H1 (cell line): ENCODE measurements around the gene GRIN2C. TPM values are rescaled to one million over a fixed set of nuclear protein-coding genes. Genes with fewer than 3 reads are reported as not detected.

Source experiments
- CTCF ChIA-PET: fragments of 300-600 bp; sonication (Branson Sonifier 250); formaldehyde crosslinking; loops from one replicate; lab custom pipeline; 2021; ENCODE audit not compliant: partially characterized antibody; lab: Charles Lee
- POLR2A ChIA-PET: fragments of 300-600 bp; sonication (Branson Sonifier 250); formaldehyde crosslinking; loops from one replicate; lab custom pipeline; 2021; ENCODE audit warnings: inconsistent platforms; ENCODE audit not compliant: partially characterized antibody; lab: Charles Lee
- DNase-seq, 2 experiments: peaks; one replicate each; pipeline versions ENCODE4 v3.0.0 to v3.0.0-alpha.2; 2010 to 2022; ENCODE audit warnings: low spot score in 2 of 2, low read depth in 1 of 2, mixed read lengths in 1 of 2
- FAIRE-seq: peaks from 2 replicates; lab custom pipeline; 2011; peaks lifted over from hg19 to GRCh38; lab: Jason Lieb, UNC
- H2AFZ ChIP-seq: 2 replicates; pipeline ENCODE4 v1.8.1; 2012; ENCODE audit warnings: low read length, inconsistent platforms
- H2AK5ac ChIP-seq: 2 replicates; pipeline ENCODE4 v1.6.1; 2013; ENCODE audit warnings: low read depth, low read length
- H2BK120ac ChIP-seq: replicated peaks from 2 replicates; pipeline ENCODE3; 2013; ENCODE audit warnings: low read depth, low read length, inconsistent platforms
- H2BK12ac ChIP-seq: 2 replicates; pipeline ENCODE4 v1.6.1; 2013; ENCODE audit warnings: low read depth, low read length
- H2BK15ac ChIP-seq: 2 replicates; pipeline ENCODE4 v1.6.1; 2013; ENCODE audit warnings: low read length
- H2BK20ac ChIP-seq: 2 replicates; pipeline ENCODE4 v1.6.1; 2013; ENCODE audit warnings: low read length
- H2BK5ac ChIP-seq: 2 replicates; pipeline ENCODE4 v1.6.1; 2013; ENCODE audit warnings: low read depth, low read length
- H3K14ac ChIP-seq: 2 replicates; pipeline ENCODE4 v1.6.1; 2013; ENCODE audit warnings: inconsistent platforms; ENCODE audit not compliant: insufficient read length
- H3K18ac ChIP-seq: 2 replicates; pipeline ENCODE4 v1.6.1; 2013; ENCODE audit warnings: low read length; ENCODE audit errors: extremely low read depth
- H3K23ac ChIP-seq: 2 replicates; pipeline ENCODE4 v1.6.1; 2013; ENCODE audit warnings: inconsistent platforms; ENCODE audit not compliant: insufficient read length
- H3K23me2 ChIP-seq: 2 replicates; pipeline ENCODE4 v1.6.1; 2013; ENCODE audit warnings: low read depth, low read length
- H3K27ac ChIP-seq: 2 replicates; pipeline ENCODE4 v1.6.1; 2011; ENCODE audit warnings: low read depth, low read length, inconsistent platforms
- H3K27me3 ChIP-seq, 4 experiments: replicated peaks in 1 of 4; 1 replicate in 1 of 4; 2 replicates in 3 of 4; pipeline versions ENCODE4 v1.6.1 to v1.8.1; 2011 to 2013; ENCODE audit warnings: low read length in 3 of 4, mild to moderate bottlenecking in 3 of 4, inconsistent platforms in 2 of 4, mixed read lengths in 2 of 4, moderate library complexity in 1 of 4; ENCODE audit not compliant: control insufficient read depth in 3 of 4, insufficient read depth in 3 of 4; ENCODE audit errors: extremely low read depth in 1 of 4
- H3K36me3 ChIP-seq, 4 experiments: 2 replicates each; pipeline versions ENCODE4 v1.6.1 to v1.8.1; 2011 to 2013; ENCODE audit warnings: mild to moderate bottlenecking in 4 of 4, low read length in 3 of 4, moderate library complexity in 2 of 4, control low read depth in 1 of 4, inconsistent platforms in 1 of 4; ENCODE audit not compliant: insufficient read depth in 4 of 4, control insufficient read depth in 2 of 4
- H3K4ac ChIP-seq: replicated peaks from 2 replicates; pipeline ENCODE3; 2013; ENCODE audit warnings: low read length, low read depth, mixed read lengths, inconsistent platforms; ENCODE audit not compliant: insufficient read length
- H3K4me1 ChIP-seq, 4 experiments: replicated peaks in 1 of 4; 1 replicate in 1 of 4; 2 replicates in 3 of 4; pipeline versions ENCODE4 v1.6.1 to v1.8.1; 2011 to 2013; ENCODE audit warnings: low read length in 3 of 4, inconsistent platforms in 2 of 4, mixed read lengths in 1 of 4; ENCODE audit not compliant: insufficient read depth in 4 of 4, control insufficient read depth in 3 of 4
- H3K4me2 ChIP-seq, 2 experiments: 2 replicates each; pipeline versions ENCODE4 v1.6.1 to v1.8.1; 2011 to 2013; ENCODE audit warnings: low read depth in 2 of 2, low read length in 2 of 2, control low read depth in 1 of 2, inconsistent platforms in 1 of 2, mild to moderate bottlenecking in 1 of 2; ENCODE audit not compliant: insufficient read depth in 1 of 2
- H3K4me3 ChIP-seq, 4 experiments: fragments of 200-600, 300-600 bp in 1 of 4; sonication (generic), shearing (Covaris generic), sonication (Bioruptor Twin) in 1 of 4; 2 replicates each; pipeline versions ENCODE4 v1.5.1 to v1.8.1; 2011 to 2016; ENCODE audit warnings: low read length in 4 of 4, low read depth in 3 of 4, control low read depth in 2 of 4, inconsistent platforms in 2 of 4, mild to moderate bottlenecking in 2 of 4, mixed read lengths in 1 of 4, moderate library complexity in 1 of 4; ENCODE audit not compliant: insufficient read depth in 2 of 4; ENCODE audit errors: extremely low read depth in 1 of 4
- H3K56ac ChIP-seq: replicated peaks from 2 replicates; pipeline ENCODE3; 2013; ENCODE audit warnings: low read depth, mild to moderate bottlenecking, mixed read lengths, low read length, inconsistent platforms; ENCODE audit not compliant: insufficient read length
- H3K79me1 ChIP-seq: 2 replicates; pipeline ENCODE4 v1.6.1; 2013; ENCODE audit warnings: low read depth, low read length, control low read depth
- H3K79me2 ChIP-seq, 2 experiments: 2 replicates each; pipeline versions ENCODE4 v1.6.1 to v1.8.1; 2012 to 2013; ENCODE audit warnings: low read length in 2 of 2, mild to moderate bottlenecking in 2 of 2, inconsistent platforms in 1 of 2; ENCODE audit not compliant: insufficient read depth in 2 of 2, control insufficient read depth in 1 of 2
- H3K9ac ChIP-seq, 4 experiments: replicated peaks in 1 of 4; 1 replicate in 1 of 4; 2 replicates in 3 of 4; pipeline versions ENCODE4 v1.6.1 to v1.8.1; 2011 to 2013; ENCODE audit warnings: low read depth in 3 of 4, low read length in 3 of 4, control low read depth in 2 of 4, mild to moderate bottlenecking in 2 of 4, moderate library complexity in 2 of 4, inconsistent platforms in 1 of 4; ENCODE audit errors: extremely low read depth in 1 of 4
- H3K9me3 ChIP-seq, 2 experiments: 2 replicates each; pipeline versions ENCODE4 v1.6.1 to v1.8.1; 2012 to 2013; ENCODE audit warnings: mild to moderate bottlenecking in 2 of 2, moderate library complexity in 2 of 2, control low read depth in 1 of 2, inconsistent platforms in 1 of 2, low read depth in 1 of 2, low read length in 1 of 2, mixed read lengths in 1 of 2; ENCODE audit not compliant: insufficient read depth in 2 of 2
- H4K20me1 ChIP-seq, 2 experiments: replicated peaks in 1 of 2; 2 replicates each; pipeline versions ENCODE3 to v1.8.1; 2011 to 2013; ENCODE audit warnings: inconsistent platforms in 2 of 2, low read length in 2 of 2, mild to moderate bottlenecking in 1 of 2; ENCODE audit not compliant: insufficient read depth in 2 of 2, control insufficient read depth in 1 of 2
- H4K5ac ChIP-seq: 2 replicates; pipeline ENCODE4 v1.6.1; 2013; ENCODE audit warnings: low read length, low read depth, mixed read lengths, inconsistent platforms; ENCODE audit not compliant: insufficient read length
- H4K8ac ChIP-seq: 2 replicates; pipeline ENCODE4 v1.8.0; 2013; ENCODE audit warnings: mild to moderate bottlenecking, moderate library complexity, low read length, inconsistent platforms; ENCODE audit not compliant: insufficient read depth; ENCODE audit errors: extremely low read depth
- H4K91ac ChIP-seq: replicated peaks from 2 replicates; pipeline ENCODE3; 2013; ENCODE audit warnings: low read length, mixed read lengths, inconsistent platforms; ENCODE audit not compliant: insufficient read length
- ASH2L ChIP-seq: fragments of 200-600, 300-600 bp; sonication (generic); IDR thresholded peaks from one replicate; pipeline ENCODE4 v1.7.1; 2017; ENCODE audit warnings: low read length
- CBX5 ChIP-seq: fragments of 300-800, 300-1000 bp; sonication (generic); IDR thresholded peaks from 2 replicates; pipeline ENCODE4 v1.7.1; 2016; ENCODE audit warnings: antibody characterized with exemption, low read length, low read depth
- GABPA ChIP-seq: IDR thresholded peaks from 2 replicates; pipeline ENCODE4 v1.6.1; 2011; ENCODE audit warnings: mild to moderate bottlenecking, low read length, moderate library complexity, borderline replicate concordance; ENCODE audit not compliant: insufficient read depth
- GTF2F1 ChIP-seq: IDR thresholded peaks from 2 replicates; pipeline ENCODE4 v1.6.1; 2012; ENCODE audit warnings: low read depth, low read length, improper control_type of control experiment, borderline replicate concordance
- JUND ChIP-seq: IDR thresholded peaks from 2 replicates; pipeline ENCODE4 v1.6.1; 2011; ENCODE audit warnings: mild to moderate bottlenecking, improper control_type of control experiment, low read length
- KDM4A ChIP-seq: IDR thresholded peaks from one replicate; pipeline ENCODE4 v1.7.1; 2012; ENCODE audit warnings: low read depth, mild to moderate bottlenecking, moderate library complexity, low read length, inconsistent platforms; ENCODE audit not compliant: severe bottlenecking
- SIRT6 ChIP-seq: IDR thresholded peaks from one replicate; pipeline ENCODE4 v1.7.1; 2012; ENCODE audit warnings: low read length, inconsistent platforms
- ZNF274 ChIP-seq: IDR thresholded peaks from 2 replicates; pipeline ENCODE4 v1.7.0; 2012; ENCODE audit warnings: low read length, borderline replicate concordance; ENCODE audit errors: extremely low read depth
- WGBS, 2 experiments: shearing (Covaris generic) in 1 of 2; methylation state at CpG; one replicate each; pipeline versions ENCODE4 v1.1.6 to v1.1.7; 2013 to 2015; ENCODE audit warnings: low lambda C conversion rate in 2 of 2, mixed read lengths in 2 of 2, inconsistent platforms in 1 of 2, low coverage in 1 of 2, missing lambda C conversion rate in 1 of 2; ENCODE audit not compliant: insufficient replicate concordance in 2 of 2, insufficient coverage in 1 of 2, insufficient read length in 1 of 2; ENCODE audit errors: extremely low coverage in 1 of 2, missing lambda C conversion rate in 1 of 2; 5-methylcytosine and 5-hydroxymethylcytosine counted together
- polyA plus RNA-seq, 7 experiments: library from polyadenylated mRNA; depleted of rRNA in 3 of 7; stranded (reverse) in 5 of 7; unstranded in 2 of 7; fragments of >200 nt in 5 of 7; fragments of 200-250 nt in 2 of 7; gene quantifications; 1 replicate in 5 of 7; 2 replicates in 1 of 7; 4 replicates in 1 of 7; pipeline versions ENCODE4 v1.2.1 to v1.2.3, GENCODE V29; 2011 to 2013; ENCODE audit warnings: missing spikeins in 2 of 7, mixed read lengths in 2 of 7
- total RNA-seq: library from RNA; stranded (reverse); fragmentation: NEBNext Ultra II Directional; extraction: Animal tissue kit (Norgen Biotek cat#: 25700); gene quantifications from 2 replicates; pipeline ENCODE4 v1.2.1, GENCODE V29; 2021
- TF ChIP-seq, protein P1 (sequence below): IDR thresholded peaks from 2 replicates; pipeline ENCODE4 v1.6.1; 2011; ENCODE audit warnings: low read length, improper control_type of control experiment

Gene GRIN2C
- total and polyA plus RNA-seq, 2 of the 8 experiments (the other 6 are each of a cell fraction or from before 2014, with no cell fraction given) = 0.06 to 0.07 TPM

DNA sequence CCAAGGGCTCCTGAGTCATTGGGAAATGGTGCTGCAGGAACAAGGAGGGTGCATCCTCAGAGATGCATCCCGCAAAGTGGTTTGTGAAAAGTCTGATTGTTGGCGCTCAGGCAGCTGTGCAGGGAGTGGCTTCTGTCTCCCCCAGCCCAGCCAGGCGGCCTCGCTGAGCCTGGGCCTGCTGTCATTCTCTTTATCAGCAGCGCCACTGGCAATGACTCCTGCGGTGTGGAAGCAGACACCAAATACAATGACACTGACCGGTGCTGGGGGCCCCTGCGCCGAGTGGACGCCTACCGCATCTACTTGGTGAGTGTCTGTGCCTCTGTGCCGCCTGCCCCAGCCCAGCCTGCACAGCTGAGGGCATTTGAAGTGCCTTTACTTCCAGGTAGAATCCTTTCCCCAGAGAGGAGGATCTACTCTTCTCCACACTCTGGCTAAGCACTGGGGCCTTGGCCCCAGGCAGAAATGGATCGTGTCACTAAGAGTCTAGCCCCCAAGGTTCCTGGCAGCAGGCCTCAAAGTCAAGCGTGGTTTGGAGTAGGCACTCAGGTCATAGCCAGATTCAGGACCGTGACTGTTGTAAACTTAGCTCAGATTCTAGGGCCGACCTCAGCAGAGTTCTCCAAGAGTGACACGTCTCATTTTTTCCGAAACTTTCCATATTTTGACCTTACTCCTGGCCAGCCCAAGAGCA lies 64.2 kb downstream of the GRIN2C start:
- Histone ChIP-seq H3K4me2 (no peak overlapping the region), H3K4ac (no peak overlapping the region), H2AFZ (no peak overlapping the region), H3K9ac (no peak overlapping the region), H3K23me2 (no peaks in the 10 kb centered on the region), H3K79me1 (no peaks in the 10 kb centered on the region), H4K8ac (no peak overlapping the region), H3K9me3 (no peaks in the 10 kb centered on the region), H3K56ac (no peak overlapping the region), H3K4me1 (no peaks in the 10 kb centered on the region), H3K79me2 (no peaks in the 10 kb centered on the region), H3K18ac (no peak overlapping the region), H2BK12ac (no peak overlapping the region), H2AK5ac (no peak overlapping the region), H3K14ac (no peak overlapping the region), H3K27ac (no peak overlapping the region), H4K20me1 (peaks cover 0 to 5% of the 10 kb centered on the region in 2 experiments), H4K5ac (no peak overlapping the region)
- FAIRE-seq (no peak), DNase-seq (no peak)
- POLR2A ChIA-PET = interaction anchor here (0.8 kb wide), 1 partner anchor 13 kb away, joined by 4 read pairs; no protein-coding TSS in a partner anchor
- TF ChIP-seq, protein P1, sequence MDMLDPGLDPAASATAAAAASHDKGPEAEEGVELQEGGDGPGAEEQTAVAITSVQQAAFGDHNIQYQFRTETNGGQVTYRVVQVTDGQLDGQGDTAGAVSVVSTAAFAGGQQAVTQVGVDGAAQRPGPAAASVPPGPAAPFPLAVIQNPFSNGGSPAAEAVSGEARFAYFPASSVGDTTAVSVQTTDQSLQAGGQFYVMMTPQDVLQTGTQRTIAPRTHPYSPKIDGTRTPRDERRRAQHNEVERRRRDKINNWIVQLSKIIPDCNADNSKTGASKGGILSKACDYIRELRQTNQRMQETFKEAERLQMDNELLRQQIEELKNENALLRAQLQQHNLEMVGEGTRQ = no peak
- TF ChIP-seq GABPA (no peak), GTF2F1 (no peak), JUND (no peak), SIRT6 (no peak), ZNF274 (no peak), KDM4A (no peak), ASH2L (no peak), CBX5 (no peak)
- TF ChIP-seq, all 59 proteins: peak for 0
- Histone ChIP-seq H3K23ac (no peak overlapping the region), H3K36me3 (peaks cover 0 to 29% (median 6%) of the 10 kb centered on the region in 4 experiments; a peak in 7 of 8 replicates), H2BK120ac (no peak overlapping the region), H2BK15ac (no peak overlapping the region), H3K4me3 (no peak overlapping the region), H2BK20ac (no peak overlapping the region), H4K91ac (no peak overlapping the region), H3K27me3 (no peaks in the 10 kb centered on the region), H2BK5ac (no peak overlapping the region)
- CTCF ChIA-PET = interaction anchor here (1.6 to 99.6 kb wide), 4 partner anchors 12 to 50 kb away, joined by 5 to 2981 read pairs (median 16); partner anchors contain the start of genes FDXR and GRIN2C
- WGBS, 2 experiments = 94% methylated on average over 18 of the region's 18 CpGs; no CpG with 5 or more reads in 1 of the 2 experiments
